HG03135 (cell line): ENCODE results near the gene IQCH.

Experiments used
- ATAC-seq: cut with Tn5 transposase; IDR thresholded peaks from one replicate; pipeline ENCODE4 v1.9.1; 2021; ENCODE audit warnings: mild to moderate bottlenecking, moderate library complexity; ENCODE audit not compliant: unreplicated experiment

The IQCH gene

DNA sequence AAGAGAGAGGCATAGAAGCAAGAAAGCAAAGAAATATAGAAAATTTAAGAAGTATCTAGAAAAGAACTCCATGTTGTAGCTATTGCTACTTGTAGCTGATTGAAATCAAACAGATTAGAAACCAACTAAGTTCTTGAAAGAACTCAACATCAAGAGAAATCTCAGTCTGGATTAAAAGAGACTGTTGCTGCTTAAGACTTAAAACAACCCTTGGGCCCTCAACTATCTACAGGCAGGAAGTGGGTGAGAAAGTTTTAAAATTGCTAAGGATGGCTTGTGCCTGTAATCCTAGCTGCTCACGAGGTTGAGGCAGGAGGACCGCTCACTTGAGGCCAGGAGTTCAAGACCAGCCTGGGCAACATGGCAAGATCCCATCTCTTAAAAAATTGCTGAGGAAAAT lies 227.1 kb downstream of the IQCH start:
- ATAC-seq: no peak

- no peak for ATAC-seq
Measured at GRCh38 chr15:67495585-67495984, 241.0 kb downstream of the IQCH start.

DNA sequence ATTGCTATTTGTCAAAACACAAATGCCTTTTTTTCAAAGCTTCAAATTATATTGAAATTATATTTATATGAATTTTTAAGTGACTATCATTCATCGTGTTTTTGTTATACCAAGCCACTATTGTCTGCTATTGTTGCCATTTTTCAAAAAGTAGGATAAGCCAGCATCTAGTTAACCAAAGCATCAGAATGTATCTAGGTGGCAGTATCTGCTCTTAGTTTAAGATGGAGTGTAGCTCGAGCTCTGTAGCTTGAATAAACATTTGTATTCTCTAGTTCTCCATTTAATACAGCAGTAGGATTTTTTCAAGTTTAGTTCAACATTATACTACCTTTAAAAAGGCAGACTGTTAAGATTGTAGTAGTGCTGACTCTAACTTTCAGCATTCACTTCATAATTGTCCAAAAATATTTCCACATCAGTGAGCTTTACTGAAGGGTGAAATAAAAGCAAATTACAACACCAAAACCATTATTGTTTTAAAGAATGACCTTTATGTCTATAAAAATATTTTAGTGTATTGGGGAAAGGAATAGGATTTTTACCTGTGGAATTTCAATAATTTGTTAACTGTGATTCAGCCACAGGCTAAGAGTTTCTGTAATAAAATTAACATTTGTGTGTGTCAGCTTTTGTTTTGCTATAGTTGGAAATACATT lies 246.7 kb downstream of the IQCH start:
- no peak for ATAC-seq

DNA sequence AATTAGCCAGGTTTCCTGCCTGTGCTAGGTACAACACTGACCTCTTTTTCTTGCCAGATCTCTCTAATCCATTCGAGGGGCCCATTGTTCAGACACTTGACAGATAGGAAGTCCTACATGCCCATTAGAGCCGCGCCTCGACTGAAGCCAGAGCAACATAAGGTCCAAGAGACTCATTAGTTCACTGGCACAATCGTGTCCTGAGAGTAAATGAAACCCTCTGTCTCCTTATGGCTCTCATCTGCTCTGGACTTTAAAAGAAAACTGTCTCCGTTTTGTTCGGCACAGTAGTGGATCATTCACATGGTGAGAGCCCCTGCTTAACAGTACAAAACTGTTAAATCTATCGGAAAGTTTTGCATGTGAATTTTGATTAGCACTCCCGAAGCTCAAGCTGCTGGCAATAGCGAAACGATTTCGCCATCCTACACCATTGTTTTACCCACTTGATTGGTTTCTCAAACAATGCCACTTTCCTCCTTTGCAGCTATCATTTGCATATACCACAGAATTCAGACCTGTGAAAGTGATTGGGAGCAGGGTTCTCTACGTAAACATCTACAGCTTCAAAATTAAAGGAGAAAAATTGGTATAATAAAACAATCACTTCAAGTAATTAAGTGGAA lies 247.4 kb downstream of the IQCH start:
- no peak for ATAC-seq

GRCh38 chr15:67504056-67504455 lies 249.5 kb downstream of the IQCH start:
- ATAC-seq: no peak

DNA sequence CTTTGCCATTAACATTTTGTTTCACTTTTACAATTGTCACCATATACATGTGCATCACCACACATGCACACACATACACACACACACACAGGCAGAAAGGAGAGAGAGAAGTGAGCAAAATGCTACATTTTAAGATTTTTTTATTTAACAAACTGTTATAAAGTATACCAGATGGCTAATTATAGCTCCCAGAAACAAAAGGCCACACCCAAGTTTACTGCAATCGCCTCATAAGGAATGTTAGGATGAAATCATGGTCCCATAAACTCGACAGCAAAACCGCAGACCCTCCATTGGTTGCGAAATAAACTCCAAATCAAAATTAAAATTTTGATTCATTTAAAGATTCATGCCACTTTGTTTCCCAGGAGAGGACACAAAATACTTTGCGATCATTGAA lies 250.2 kb downstream of the IQCH start:
- no peak for ATAC-seq

GRCh38 chr15:67505675-67506572 lies 251.3 kb downstream of the IQCH start:
- ATAC-seq: no peak

DNA sequence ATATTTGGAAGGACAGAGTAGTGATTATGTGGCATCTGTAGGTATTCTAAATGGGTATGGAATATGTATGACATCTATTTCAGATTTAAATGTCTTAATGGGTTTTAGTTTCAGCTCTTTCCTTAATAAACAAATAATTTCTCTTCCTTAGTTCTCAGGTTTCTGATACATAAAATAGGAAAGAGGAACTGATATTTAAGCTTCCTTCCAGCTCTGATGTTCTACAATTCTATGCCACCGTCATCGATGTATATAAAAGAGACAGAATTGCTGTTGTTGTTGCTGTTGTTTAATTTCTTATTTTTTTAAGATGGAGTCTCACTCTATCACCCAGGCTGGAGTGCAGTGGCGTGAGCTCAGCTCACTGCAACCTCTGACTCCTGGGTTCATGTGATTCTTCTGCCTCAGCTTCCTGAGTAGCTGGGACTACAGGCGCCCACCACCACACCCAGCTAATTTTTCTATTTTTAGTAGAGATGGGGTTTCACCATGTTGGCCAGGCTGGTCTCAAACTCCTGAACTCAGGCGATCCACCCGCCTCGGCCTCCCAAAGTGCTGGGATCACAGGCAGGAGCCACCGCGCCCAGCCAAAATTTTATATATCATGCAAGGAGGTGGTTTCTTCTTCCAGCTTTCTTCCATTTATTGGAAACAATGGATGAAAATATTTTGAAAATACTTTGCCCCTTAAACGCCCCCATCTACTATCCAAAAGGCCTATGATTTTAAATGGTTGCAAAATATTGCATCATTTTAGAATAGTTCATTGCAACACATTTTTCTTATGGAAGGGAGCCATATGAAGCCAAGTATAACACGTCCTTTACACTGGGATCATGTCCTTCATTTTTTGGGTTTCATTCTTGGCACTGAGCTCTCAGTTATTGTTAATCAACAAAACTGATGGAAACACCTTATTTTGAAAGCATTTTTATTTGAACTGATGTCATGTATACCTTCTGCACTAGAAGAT lies 252.5 kb downstream of the IQCH start:
- no peak for ATAC-seq

- no peak for ATAC-seq
Measured at GRCh38 chr15:67508407-67508806, 253.8 kb downstream of the IQCH start.

- no peak for ATAC-seq
Measured at GRCh38 chr15:67509918-67510317, 255.3 kb downstream of the IQCH start.

- ATAC-seq: no peak
Measured at GRCh38 chr15:67510597-67511190, 256.1 kb downstream of the IQCH start.

GRCh38 chr15:67511606-67512005 lies 257.0 kb downstream of the IQCH start:
- ATAC-seq: no peak

- no peak for ATAC-seq
Measured at GRCh38 chr15:67512140-67512539, 257.6 kb downstream of the IQCH start.

- ATAC-seq: no peak
Measured at GRCh38 chr15:67512933-67513714, 258.5 kb downstream of the IQCH start.

- no peak for ATAC-seq
Measured at GRCh38 chr15:67515090-67515489, 260.5 kb downstream of the IQCH start.

DNA sequence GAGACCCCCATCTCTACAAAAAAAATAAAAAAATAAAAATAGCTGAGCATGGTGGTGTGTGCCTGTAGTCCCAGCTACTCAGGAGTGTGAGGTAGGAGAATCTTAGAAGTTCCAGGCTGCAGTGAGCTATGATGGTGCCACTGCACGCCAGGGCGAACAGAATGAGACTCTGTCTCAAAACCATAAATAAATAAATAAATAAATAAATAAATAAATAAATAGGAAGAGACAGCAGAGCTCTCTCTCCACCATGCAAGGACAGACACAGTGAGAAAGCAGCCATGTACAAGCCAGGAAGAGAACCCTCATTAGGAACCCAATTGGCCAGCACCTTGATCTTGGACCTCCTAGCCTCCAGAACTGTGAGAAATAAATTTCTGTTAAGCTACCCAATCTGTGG lies 261.0 kb downstream of the IQCH start:
- ATAC-seq: no peak

DNA sequence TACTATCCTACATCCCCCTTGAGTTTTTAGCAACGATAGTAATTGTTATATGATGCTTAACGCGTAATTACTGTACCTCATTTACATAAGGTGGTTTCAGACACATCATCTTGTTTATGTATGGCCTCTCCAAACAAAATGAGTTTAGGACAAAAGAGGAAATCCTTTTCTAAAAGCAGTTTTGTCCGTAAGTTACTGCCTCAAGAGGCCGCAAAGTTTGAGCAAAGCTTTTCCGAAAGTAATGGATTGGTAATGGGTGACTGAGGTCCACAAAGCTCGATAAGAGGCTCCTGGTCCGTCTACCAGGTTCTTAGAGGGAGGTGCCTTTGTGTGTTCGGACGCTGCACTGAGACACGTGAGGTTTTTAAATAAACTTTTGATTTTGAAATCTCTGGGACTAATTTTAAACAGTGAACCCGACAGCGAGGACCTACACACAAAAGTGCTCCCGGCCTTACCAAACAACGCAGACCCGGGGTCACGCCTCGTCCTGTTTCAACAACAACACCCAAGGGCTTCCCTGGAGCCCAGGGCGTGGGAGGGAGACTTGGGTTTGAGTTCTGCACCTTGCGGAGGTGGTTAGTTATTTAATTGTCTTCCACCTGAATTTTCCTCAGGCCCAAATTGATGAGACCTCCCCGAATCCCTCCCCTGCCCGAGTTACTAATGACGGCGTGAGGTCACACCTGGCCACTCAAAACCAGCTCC lies 265.9 kb downstream of the IQCH start:
- no peak for ATAC-seq

DNA sequence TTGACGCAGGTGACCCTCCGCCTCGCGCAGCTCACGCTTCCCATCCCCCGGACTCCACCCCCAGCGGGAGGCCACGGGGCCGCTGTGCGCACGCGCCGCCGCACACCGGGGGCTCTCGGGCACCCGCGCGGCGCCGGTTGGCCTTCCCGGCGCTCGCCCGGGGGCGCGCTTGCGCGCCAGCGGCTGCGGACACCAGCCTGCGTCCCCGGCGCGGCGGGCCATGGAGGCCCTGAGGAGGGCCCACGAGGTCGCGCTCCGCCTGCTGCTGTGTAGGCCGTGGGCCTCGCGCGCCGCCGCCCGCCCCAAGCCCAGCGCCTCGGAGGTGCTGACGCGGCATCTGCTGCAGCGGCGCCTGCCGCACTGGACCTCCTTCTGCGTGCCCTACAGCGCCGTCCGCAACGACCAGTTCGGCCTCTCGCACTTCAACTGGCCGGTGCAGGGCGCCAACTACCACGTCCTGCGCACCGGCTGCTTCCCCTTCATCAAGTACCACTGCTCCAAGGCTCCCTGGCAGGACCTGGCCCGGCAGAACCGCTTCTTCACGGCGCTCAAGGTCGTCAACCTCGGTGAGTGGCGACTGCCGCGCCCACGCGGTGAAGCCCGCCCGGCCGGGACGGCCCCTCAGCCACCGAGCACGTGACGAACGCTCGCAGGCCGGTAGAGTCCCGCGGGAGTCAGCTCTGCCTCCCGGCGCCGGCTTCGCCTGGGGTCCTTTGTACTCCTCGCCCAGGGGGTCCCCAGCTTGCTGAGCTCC lies 266.6 kb downstream of the IQCH start, which contains the start of gene C15orf61:
Gene C15orf61 (plus strand): TSS at position 103 of the 754 bp plus-strand sequence. CDS start 118 bp downstream, at position 221.
- peak; percentile 74 for ATAC-seq
